ENCODE results near the gene LECT2.
A peak's percentile ranks its signal among the peaks of the same experiment; 100 is the strongest.

LECT2 gene

DNA sequence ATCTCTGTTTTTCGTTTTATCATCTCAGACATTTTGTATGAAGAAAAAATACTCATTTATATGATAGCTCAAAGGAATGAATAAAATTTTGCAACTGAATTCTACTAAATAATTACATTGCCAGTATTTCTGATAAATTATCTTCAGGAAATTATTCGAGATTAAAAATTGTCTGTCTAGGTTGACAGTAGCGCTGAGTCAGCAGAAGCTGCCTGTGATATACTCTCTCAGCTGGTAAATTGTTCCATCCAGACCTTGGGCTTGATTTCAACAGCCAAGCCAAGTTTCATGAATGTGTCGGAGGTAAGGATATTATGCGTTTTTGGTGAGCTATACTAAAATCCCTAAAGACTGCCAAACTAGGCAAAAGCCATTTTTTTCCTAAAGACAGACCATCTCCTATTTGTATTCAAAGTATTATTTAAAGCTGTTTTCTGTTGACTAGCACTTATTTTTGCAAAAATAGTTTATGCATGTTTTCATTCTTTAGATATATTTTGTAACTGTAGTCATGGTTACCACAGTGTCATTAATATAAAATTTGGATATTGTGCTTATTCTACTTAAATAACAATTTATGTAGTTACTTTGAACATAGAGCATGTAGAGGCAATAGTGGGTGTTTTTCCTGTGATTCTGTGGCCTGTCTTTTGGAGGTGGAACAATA, 17.4 kb downstream of the LECT2 start:
- DNase-seq (ENCODE audit: low spot score): no peak

DNA sequence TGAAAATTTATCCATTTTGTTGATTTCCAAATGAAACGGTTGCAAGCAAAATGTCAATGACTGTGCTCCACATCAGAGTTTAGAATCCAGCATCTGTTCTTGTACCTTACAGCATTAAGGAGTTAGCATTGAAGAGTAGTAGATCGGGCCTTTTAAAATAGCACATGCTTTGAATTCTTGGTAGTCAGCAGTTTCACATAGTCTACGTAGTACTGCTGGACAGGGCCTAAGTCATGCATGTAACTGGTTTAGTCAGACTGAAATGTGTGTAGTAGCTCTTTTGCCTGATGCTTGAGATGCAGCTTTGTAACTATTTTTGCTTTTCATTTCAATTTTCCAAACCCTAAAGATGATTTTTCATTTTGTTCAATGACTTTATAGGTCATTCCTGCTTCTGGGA, 19.8 kb downstream of the LECT2 start:
- no peak for DNase-seq (ENCODE audit: low spot score)

DNA sequence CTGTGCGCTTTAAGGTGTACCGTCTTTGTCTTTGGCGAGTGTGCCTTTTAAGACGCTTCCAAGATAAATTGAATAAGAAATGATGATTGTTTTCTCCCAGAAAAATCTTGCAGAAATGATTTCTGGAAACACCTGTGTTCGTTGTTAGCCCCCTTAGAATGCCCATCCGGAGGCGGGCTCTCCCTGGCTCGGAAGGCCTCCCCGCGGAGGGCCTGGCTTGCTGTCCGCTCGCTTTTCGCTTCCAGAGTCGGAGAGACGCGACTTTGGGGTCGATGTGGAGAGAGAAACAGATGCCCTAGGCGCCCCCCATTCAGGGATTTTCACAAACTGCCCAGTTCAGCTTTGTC, 23.9 kb downstream of the LECT2 start:
- DNase-seq (ENCODE audit: low spot score): no peak

DNA sequence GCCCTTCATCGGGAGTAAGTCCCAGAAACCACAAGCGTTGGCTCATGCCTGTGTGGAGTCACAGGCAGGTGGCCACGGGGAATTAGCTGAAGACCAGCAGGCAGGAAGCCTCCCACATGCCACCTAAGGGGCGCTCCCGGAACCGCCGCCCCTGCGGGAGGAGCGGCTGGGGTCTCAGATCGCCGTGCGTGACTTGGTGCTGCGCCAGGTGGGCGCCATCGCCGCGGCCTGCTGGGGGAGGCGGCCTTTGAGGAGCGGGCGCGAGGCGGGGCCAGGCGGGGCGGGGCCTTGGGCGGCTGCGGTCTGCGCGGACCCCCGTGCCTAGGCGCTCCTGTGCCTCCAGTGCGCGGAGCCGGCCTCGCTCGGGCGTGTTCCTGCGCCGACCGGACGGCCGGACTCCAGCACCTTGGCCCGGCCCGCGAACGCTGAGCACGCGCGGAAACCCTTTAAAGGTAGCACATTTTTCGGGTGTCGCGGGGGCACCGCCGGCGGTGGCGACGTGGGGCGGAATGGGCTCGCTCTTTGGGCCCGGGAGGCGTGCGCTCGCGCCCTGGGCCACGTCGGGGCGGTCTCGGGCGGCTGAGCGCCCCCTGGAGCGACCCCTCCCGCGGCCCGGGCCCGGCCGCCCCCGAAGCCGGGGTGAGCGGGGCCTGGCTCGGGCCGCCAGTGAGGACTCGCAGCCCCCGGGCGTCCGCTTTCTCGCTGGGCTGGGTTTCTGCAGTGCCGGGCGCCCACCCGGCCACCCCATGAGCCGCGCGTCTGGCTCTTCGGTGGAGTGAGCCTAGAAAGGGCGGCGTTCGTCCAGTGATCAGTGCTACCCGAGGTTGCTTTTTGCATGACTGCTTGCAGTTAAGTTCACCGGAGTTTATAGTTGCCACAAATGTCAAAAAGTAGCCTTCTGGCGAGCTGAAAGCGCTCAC, 24.5 kb downstream of the LECT2 start:
- DNase-seq (ENCODE audit: low spot score): no peak

GRCh38 chr5:135921388-135921787, 33.4 kb downstream of the LECT2 start:
- DNase-seq (ENCODE audit: low spot score): peak; percentile 4

- DNase-seq (ENCODE audit: low spot score): no peak
These were observed 34.6 kb downstream of the LECT2 start for GRCh38 chr5:135920199-135920598.

DNA sequence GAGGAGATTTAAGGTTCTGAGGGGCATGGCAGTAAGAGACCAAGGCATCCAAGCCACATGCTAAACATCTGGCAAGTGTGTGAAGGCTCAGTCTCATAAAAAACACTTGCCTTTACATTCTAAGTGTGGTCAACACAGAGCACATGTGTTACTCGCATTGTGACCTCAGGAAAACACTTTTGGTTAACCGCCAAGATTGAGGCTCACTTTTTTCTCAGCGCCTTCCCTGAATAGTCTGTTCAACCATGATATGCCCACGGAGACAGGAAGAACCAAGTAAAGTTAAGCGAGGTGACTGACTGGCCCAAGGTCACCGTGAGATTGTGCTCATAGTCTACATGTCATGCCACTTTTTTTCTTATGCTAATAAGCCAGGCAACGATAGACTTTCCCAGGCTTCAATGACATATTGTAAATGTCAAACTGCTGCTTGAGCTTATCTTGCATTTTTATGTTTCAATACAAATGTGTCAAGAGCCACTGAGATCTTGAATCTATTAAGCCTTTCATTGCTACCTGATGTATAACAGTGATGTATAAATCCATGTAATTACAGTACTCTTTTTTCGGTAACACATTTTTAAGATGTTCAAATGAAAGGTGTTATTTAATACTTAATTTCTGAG, 38.0 kb downstream of the LECT2 start:
- DNase-seq (ENCODE audit: low spot score): peak; percentile 9

GRCh38 chr5:135915466-135916001, 39.2 kb downstream of the LECT2 start:
- no peak for DNase-seq (ENCODE audit: low spot score)

- no peak for DNase-seq (ENCODE audit: low spot score)
These were observed 40.8 kb downstream of the LECT2 start for GRCh38 chr5:135913713-135914626.

DNA sequence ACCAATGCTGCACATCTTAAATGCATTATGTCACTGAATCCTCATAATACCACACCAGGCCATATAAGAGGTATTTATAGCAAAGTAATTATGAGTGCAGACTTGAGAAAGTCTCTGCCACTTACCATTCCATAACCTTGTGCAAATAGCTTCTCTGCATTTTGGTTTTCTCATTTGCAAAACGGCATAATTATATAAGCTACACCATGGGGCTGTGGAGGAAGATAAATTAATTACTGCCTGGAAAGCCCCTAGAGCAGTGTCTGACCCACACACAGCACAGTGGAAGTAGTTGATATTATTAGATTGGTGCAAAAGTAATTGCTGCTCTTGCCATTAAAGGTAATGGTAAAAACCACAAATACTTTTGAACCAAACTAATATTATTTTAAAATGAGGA, 49.6 kb downstream of the LECT2 start:
- no peak for DNase-seq (ENCODE audit: low spot score)

- DNase-seq (ENCODE audit: low spot score): no peak
These were observed 53.1 kb downstream of the LECT2 start for GRCh38 chr5:135901633-135902032.

- DNase-seq (ENCODE audit: low spot score): no peak
These were observed 54.5 kb downstream of the LECT2 start for GRCh38 chr5:135900276-135900675.

GRCh38 chr5:135898651-135899050, 56.1 kb downstream of the LECT2 start:
- DNase-seq (ENCODE audit: low spot score): no peak

Data from putamen (tissue), 1 donor.